ENCODE data around the gene HIPK4.
"Not testable (repeated sequence)": the region's sequence is repeated elsewhere in the genome, so short reads cannot be mapped to it uniquely, and the experiment has no call there.

HIPK4 gene

GRCh38 chr19:40416918-40417642 lies 27.1 kb upstream of the HIPK4 start:
- DNase-seq (ENCODE audit: low spot score) = no peak

GRCh38 chr19:40415768-40416167 lies 25.8 kb upstream of the HIPK4 start:
- DNase-seq (ENCODE audit: low spot score) = no peak

- no peak for DNase-seq (ENCODE audit: low spot score)
These were observed 24.9 kb upstream of the HIPK4 start for GRCh38 chr19:40414542-40415535.

GRCh38 chr19:40413291-40413845 lies 23.4 kb upstream of the HIPK4 start, which contains the start of gene PRX:
Gene PRX (minus strand): TSS chr19:40413378. CDS start chr19:40407932, 5,446 bp downstream.
- DNase-seq (ENCODE audit: low spot score) = no peak

- DNase-seq (ENCODE audit: low spot score) = no peak
These were observed 22.9 kb upstream of the HIPK4 start for GRCh38 chr19:40412866-40413265.

- no peak for DNase-seq (ENCODE audit: low spot score)
These were observed 22.0 kb upstream of the HIPK4 start for GRCh38 chr19:40411958-40412499.

- no peak for DNase-seq (ENCODE audit: low spot score)
These were observed 21.3 kb upstream of the HIPK4 start for GRCh38 chr19:40411125-40411842.

GRCh38 chr19:40410030-40410389 lies 20.0 kb upstream of the HIPK4 start:
- DNase-seq (ENCODE audit: low spot score) = no peak

- not testable (repeated sequence) for DNase-seq (ENCODE audit: low spot score)
These were observed 18.6 kb upstream of the HIPK4 start for GRCh38 chr19:40408598-40408925.

GRCh38 chr19:40407714-40408597 lies 18.0 kb upstream of the HIPK4 start:
- DNase-seq (ENCODE audit: low spot score) = no peak

GRCh38 chr19:40403262-40403984 lies 13.4 kb upstream of the HIPK4 start:
- peak; percentile 85 for DNase-seq (ENCODE audit: low spot score)

- DNase-seq (ENCODE audit: low spot score) = no peak
These were observed 10.6 kb upstream of the HIPK4 start for GRCh38 chr19:40400559-40400958.

GRCh38 chr19:40398417-40399131 lies 8.6 kb upstream of the HIPK4 start:
- DNase-seq (ENCODE audit: low spot score) = no peak

- no peak for DNase-seq (ENCODE audit: low spot score)
These were observed 7.6 kb upstream of the HIPK4 start for GRCh38 chr19:40397568-40397906.

- DNase-seq (ENCODE audit: low spot score) = no peak
These were observed 7.0 kb upstream of the HIPK4 start for GRCh38 chr19:40396886-40397567.

- no peak for DNase-seq (ENCODE audit: low spot score)
These were observed 6.0 kb upstream of the HIPK4 start for GRCh38 chr19:40395956-40396355.

GRCh38 chr19:40394816-40395210 lies 4.8 kb upstream of the HIPK4 start:
- DNase-seq (ENCODE audit: low spot score) = peak; percentile 44

GRCh38 chr19:40393894-40394815 lies 4.2 kb upstream of the HIPK4 start:
- DNase-seq (ENCODE audit: low spot score) = no peak
